ENCODE data around the gene TAS2R43. TPM values are rescaled to one million over a fixed set of nuclear protein-coding genes. Genes with fewer than 3 reads are reported as not detected.

The TAS2R43 gene
- total RNA-seq, 1 experiment from 2014 or later = not detected

- Histone ChIP-seq H3K4me1 (ENCODE audit: control insufficient read depth in 1 of 2, insufficient read depth in 2 of 2, low read length in 2 of 2) (no peaks in the 10 kb centered on the region), H4K20me1 (ENCODE audit: insufficient read depth) (peaks cover 6% of the 10 kb centered on the region; the same call in 1 of the 2 replicates), H3K79me2 (ENCODE audit: insufficient read depth, low read length) (peaks cover 90% of the 10 kb centered on the region), H3K9me2 (ENCODE audit: insufficient read depth) (no peaks in the 10 kb centered on the region), H3K36me3 (ENCODE audit: control insufficient read depth in 1 of 2, insufficient read depth in 2 of 2, low read length in 2 of 2) (no peaks in the 10 kb centered on the region), H2AFZ (ENCODE audit: low read depth, low read length, poor library complexity, severe bottlenecking) (no peak overlapping the region), H3K27me3 (ENCODE audit: insufficient read depth, low read length) (no peaks in the 10 kb centered on the region), H3K9me3 (ENCODE audit: control insufficient read depth in 1 of 2, insufficient read depth in 1 of 2, low read depth in 1 of 2, low read length in 2 of 2) (no peaks in the 10 kb centered on the region), H3K27ac (ENCODE audit: low read depth, low read length) (no peak overlapping the region), H3K4me3 (replicated peaks in 1 of 2; ENCODE audit: low read depth in 1 of 2, low read length in 2 of 2) (no peak overlapping the region), H3K9ac (ENCODE audit: low read length) (no peak overlapping the region), H3K4me2 (ENCODE audit: low read length) (no peak overlapping the region)
- ChIA-PET POLR2A (no interaction called here), CTCF (no interaction called here), RAD21 (ENCODE audit: low non-redundant PET in 1 of 2, low total read pairs in 2 of 2, uncharacterized antibody in 2 of 2, unreplicated experiment in 2 of 2) (no interaction called here)
- BruUV-seq (replicated peaks) = no TSS peak
- intact Hi-C loops (cut with micrococcal nuclease) = no loop called here
- ATAC-seq (no peak), DNase-seq (ENCODE audit: low read depth, low spot score) (no peak)
- TF ChIP-seq ZNF274 (IDR thresholded peaks at IDR 0.05; ENCODE audit: low read depth, low read length) (no peak), JUND (IDR thresholded peaks at IDR 0.05) (no peak), TCF7L2 (IDR thresholded peaks at IDR 0.05; ENCODE audit: borderline replicate concordance, extremely low read depth, insufficient read depth, insufficient read length) (no peak), REST (IDR thresholded peaks at IDR 0.05; ENCODE audit: low read depth) (no peak), ZFX (IDR thresholded peaks at IDR 0.05) (no peak), CTCF (IDR thresholded peaks at IDR 0.05 in 2 of 3, conservative IDR thresholded peaks at IDR 0.05 in 1 of 3; ENCODE audit: borderline replicate concordance in 1 of 3, insufficient read depth in 1 of 3, low read depth in 2 of 3, low read length in 2 of 3) (no peak), CBX3 (IDR thresholded peaks at IDR 0.05; ENCODE audit: low read depth) (no peak), EZH2 (IDR thresholded peaks at IDR 0.05) (no peak), MAX (IDR thresholded peaks at IDR 0.05) (no peak), RAD21 (IDR thresholded peaks at IDR 0.05; ENCODE audit: low read depth) (no peak), POLR2AphosphoS5 (IDR thresholded peaks at IDR 0.05; ENCODE audit: low read depth, low read length) (no peak), EZH2phosphoT487 (IDR thresholded peaks at IDR 0.05; ENCODE audit: borderline replicate concordance) (no peak), POLR2A (IDR thresholded peaks at IDR 0.05; ENCODE audit: borderline replicate concordance, extremely low read depth, insufficient read depth, insufficient read length) (no peak)
These were observed 41.0 kb upstream of the TAS2R43 start for GRCh38 chr12:11133162-11133561.
